H1 (cell line): ENCODE results near the gene ACTG2. TPM values are rescaled to one million over a fixed set of nuclear protein-coding genes. Genes with fewer than 3 reads are reported as not detected.
A peak's percentile ranks its signal among the peaks of the same experiment; 100 is the strongest.

Source experiments
- polyA plus RNA-seq, 7 experiments: library from polyadenylated mRNA; depleted of rRNA in 3 of 7; stranded (reverse) in 5 of 7; unstranded in 2 of 7; fragments of >200 nt in 5 of 7; fragments of 200-250 nt in 2 of 7; gene quantifications; 1 replicate in 5 of 7; 2 replicates in 1 of 7; 4 replicates in 1 of 7; pipeline versions ENCODE4 v1.2.1 to v1.2.3, GENCODE V29; 2011 to 2013; ENCODE audit warnings: missing spikeins in 2 of 7, mixed read lengths in 2 of 7
- total RNA-seq: library from RNA; stranded (reverse); fragmentation: NEBNext Ultra II Directional; extraction: Animal tissue kit (Norgen Biotek cat#: 25700); gene quantifications from 2 replicates; pipeline ENCODE4 v1.2.1, GENCODE V29; 2021
- TF ChIP-seq, protein P1 (sequence below): IDR thresholded peaks from 2 replicates; pipeline ENCODE4 v1.6.1; 2012; ENCODE audit warnings: inconsistent platforms
- TF ChIP-seq, protein P2 (sequence below): IDR thresholded peaks from 2 replicates; pipeline ENCODE4 v1.6.1; 2011; ENCODE audit warnings: low read depth, mild to moderate bottlenecking, low read length; ENCODE audit not compliant: insufficient read depth
- TF ChIP-seq, protein P3 (sequence below): IDR thresholded peaks from 2 replicates; pipeline ENCODE4 v1.6.1; 2011; ENCODE audit warnings: low read length, improper control_type of control experiment

The ACTG2 gene
- total and polyA plus RNA-seq, 2 of the 8 experiments (the other 6 are each of a cell fraction or from before 2014, with no cell fraction given) = 6.2 to 13.7 TPM

DNA sequence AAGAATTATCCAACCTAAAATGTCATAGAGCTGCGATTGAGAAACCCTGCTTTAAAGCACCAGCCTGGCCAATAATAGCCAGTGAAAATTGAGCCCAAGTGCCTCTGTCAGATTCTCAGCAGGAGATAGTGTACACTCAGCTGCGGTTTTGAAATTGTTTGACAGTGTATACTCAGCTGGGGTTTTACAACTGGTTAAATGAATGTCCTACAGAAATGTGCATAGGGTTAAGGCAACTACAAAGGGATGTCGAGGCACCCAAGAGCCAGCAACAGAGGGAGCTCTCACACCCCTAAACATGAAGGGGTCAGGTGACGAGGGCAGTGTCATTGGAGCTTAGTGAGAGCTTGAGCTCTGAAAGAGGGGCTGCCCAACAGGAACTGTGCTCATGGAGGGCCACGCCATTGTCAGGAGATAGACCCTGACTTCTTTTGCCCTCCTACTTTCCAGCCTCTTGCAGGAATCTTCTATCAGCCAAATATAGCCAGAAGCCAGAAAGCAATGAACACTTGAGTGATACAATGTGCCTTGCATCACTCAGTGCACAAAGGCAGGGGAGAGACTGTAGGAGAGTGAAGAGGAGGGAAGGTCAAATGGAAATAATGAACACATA, 15.1 kb downstream of the ACTG2 start (continued):
- TF ChIP-seq, protein P1, sequence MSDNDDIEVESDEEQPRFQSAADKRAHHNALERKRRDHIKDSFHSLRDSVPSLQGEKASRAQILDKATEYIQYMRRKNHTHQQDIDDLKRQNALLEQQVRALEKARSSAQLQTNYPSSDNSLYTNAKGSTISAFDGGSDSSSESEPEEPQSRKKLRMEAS = peak; percentile 20
- TF ChIP-seq, protein P2, sequence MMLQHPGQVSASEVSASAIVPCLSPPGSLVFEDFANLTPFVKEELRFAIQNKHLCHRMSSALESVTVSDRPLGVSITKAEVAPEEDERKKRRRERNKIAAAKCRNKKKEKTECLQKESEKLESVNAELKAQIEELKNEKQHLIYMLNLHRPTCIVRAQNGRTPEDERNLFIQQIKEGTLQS = 0 out of 2 replicates have a peak, but pooled peaks have one; percentile 50
- TF ChIP-seq, protein P3, sequence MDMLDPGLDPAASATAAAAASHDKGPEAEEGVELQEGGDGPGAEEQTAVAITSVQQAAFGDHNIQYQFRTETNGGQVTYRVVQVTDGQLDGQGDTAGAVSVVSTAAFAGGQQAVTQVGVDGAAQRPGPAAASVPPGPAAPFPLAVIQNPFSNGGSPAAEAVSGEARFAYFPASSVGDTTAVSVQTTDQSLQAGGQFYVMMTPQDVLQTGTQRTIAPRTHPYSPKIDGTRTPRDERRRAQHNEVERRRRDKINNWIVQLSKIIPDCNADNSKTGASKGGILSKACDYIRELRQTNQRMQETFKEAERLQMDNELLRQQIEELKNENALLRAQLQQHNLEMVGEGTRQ = peak; percentile 79
- TF ChIP-seq, all 59 proteins: peak for 9
